AG10803 (cell line): ENCODE data around the gene PLPP3.

ENCODE experiments used
- DNase-seq: peaks from one replicate; pipeline ENCODE4 v3.0.0; 2010; ENCODE audit warnings: low read depth
- H3K4me3 ChIP-seq: 2 replicates; pipeline ENCODE4 v1.5.1; 2011; ENCODE audit warnings: mild to moderate bottlenecking, low read length, control low read depth
- TF ChIP-seq, protein P1 (sequence below): conservative IDR thresholded peaks from 2 replicates; pipeline ENCODE4 v1.5.1; 2011; ENCODE audit warnings: mild to moderate bottlenecking, low read length, control low read depth, inconsistent platforms

Gene PLPP3

GRCh38 chr1:56484695-56485094, 94.7 kb downstream of the PLPP3 start:
- no peak overlapping the region for H3K4me3 ChIP-seq
- DNase-seq: peak; percentile 70
- TF ChIP-seq, protein P1, sequence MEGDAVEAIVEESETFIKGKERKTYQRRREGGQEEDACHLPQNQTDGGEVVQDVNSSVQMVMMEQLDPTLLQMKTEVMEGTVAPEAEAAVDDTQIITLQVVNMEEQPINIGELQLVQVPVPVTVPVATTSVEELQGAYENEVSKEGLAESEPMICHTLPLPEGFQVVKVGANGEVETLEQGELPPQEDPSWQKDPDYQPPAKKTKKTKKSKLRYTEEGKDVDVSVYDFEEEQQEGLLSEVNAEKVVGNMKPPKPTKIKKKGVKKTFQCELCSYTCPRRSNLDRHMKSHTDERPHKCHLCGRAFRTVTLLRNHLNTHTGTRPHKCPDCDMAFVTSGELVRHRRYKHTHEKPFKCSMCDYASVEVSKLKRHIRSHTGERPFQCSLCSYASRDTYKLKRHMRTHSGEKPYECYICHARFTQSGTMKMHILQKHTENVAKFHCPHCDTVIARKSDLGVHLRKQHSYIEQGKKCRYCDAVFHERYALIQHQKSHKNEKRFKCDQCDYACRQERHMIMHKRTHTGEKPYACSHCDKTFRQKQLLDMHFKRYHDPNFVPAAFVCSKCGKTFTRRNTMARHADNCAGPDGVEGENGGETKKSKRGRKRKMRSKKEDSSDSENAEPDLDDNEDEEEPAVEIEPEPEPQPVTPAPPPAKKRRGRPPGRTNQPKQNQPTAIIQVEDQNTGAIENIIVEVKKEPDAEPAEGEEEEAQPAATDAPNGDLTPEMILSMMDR: no peak

- TF ChIP-seq, protein P1: no peak
- no peak for DNase-seq
- no peak overlapping the region for H3K4me3 ChIP-seq
Observed at GRCh38 chr1:56483104-56483503, 96.3 kb downstream of the PLPP3 start.

- DNase-seq: no peak
- H3K4me3 ChIP-seq: no peak overlapping the region
- TF ChIP-seq, protein P1: no peak
Observed at GRCh38 chr1:56482486-56482885, 96.9 kb downstream of the PLPP3 start.

GRCh38 chr1:56481140-56481694, 98.1 kb downstream of the PLPP3 start:
- TF ChIP-seq, protein P1: no peak
- DNase-seq: no peak
- no peak overlapping the region for H3K4me3 ChIP-seq

DNA sequence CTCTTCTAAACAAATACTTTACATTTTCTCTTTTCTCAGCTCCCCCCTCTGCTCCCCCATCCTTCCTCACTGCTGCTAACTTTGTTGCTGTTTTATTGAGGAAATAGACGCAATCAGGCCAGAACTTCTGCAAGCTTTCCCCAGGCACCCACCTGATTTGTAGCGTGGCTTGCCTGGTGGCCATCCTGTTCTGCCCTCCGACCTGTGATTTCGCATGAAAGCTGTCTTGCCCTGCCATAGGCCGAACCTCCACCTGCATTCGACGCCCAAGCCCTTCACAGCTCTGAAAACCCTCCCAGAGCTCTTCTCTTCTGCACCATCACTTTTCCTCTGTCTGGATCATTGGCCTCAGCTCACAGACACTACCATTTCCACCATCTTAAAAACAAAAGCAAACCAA, 100.6 kb downstream of the PLPP3 start:
- TF ChIP-seq, protein P1: no peak
- no peak for DNase-seq

DNA sequence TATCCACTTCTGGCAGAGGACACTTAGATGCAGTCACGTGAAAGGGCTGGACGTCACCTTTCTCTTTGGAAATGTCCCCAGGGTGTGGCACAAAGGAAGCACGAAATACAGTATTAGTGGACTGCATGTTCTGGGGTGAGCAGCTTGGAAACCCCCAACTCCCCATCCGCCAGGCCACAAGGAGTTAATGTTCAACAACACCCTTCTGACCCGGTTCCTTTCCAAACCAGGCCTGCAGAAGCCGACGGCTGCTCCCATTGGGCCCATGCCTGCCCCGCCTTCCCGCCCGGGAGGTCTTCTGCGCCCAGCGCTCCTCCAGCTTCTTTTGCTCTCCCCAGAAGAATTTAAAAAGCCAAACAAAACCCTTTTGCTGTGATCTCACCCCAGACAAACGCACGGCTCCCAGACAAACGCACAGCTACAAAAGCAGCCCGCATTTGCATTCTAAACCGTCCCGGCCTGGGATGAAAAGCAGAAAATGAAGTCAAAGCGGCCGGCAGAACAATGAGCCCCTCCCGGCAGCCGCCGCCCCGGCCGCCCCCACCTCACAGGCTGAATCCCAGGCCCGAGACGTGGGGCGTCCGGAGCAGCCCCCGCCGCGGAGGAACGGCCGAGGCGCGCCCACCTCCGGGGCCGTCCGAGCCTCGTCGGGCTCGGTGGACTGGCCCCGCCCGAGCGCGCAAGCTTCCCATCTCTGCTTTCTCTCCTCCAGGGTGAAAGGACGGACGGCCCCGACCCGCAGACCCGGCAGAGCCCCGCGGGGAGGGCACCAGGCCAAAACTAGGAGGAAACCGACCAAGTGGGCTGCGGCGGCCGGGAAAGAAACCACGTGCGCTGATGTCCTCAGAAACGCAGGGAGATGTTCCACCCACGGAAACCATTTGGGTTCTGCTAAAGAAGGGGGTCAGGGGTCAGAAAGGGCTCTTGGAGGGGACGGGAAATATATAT, 101.9 kb downstream of the PLPP3 start:
- TF ChIP-seq, protein P1: no peak
- H3K4me3 ChIP-seq: peak overlapping the region; percentile 60
- DNase-seq: peak; percentile 59

More for the DNA sequence above, 100.6 kb downstream of the PLPP3 start:
- H3K4me3 ChIP-seq: no peak overlapping the region
